Measurements from ENCODE around the gene ATG101.

ATG101 gene

GRCh38 chr12:52056801-52057637, 12.8 kb upstream of the ATG101 start:
- in situ Hi-C loops (cut with MboI; ENCODE audit: low sequenced_read_pairs) = no loop called here

GRCh38 chr12:52057638-52058576, 11.9 kb upstream of the ATG101 start:
- in situ Hi-C loops (cut with MboI; ENCODE audit: low sequenced_read_pairs) = no loop called here

- in situ Hi-C loops (cut with MboI; ENCODE audit: low sequenced_read_pairs) = no loop called here
These were observed 11.0 kb upstream of the ATG101 start for GRCh38 chr12:52058631-52059361.

- in situ Hi-C loops (cut with MboI; ENCODE audit: low sequenced_read_pairs) = no loop called here
These were observed 9.9 kb upstream of the ATG101 start for GRCh38 chr12:52059582-52060497.

GRCh38 chr12:52060498-52061177, 9.1 kb upstream of the ATG101 start:
- in situ Hi-C loops (cut with MboI; ENCODE audit: low sequenced_read_pairs) = no loop called here

- in situ Hi-C loops (cut with MboI; ENCODE audit: low sequenced_read_pairs) = no loop called here
These were observed 8.2 kb upstream of the ATG101 start for GRCh38 chr12:52061470-52062166.

- in situ Hi-C loops (cut with MboI; ENCODE audit: low sequenced_read_pairs) = no loop called here
These were observed 7.4 kb upstream of the ATG101 start for GRCh38 chr12:52062167-52063081.

GRCh38 chr12:52063082-52063924, 6.5 kb upstream of the ATG101 start:
- in situ Hi-C loops (cut with MboI; ENCODE audit: low sequenced_read_pairs) = no loop called here

GRCh38 chr12:52063981-52064649, 5.7 kb upstream of the ATG101 start:
- in situ Hi-C loops (cut with MboI; ENCODE audit: low sequenced_read_pairs) = no loop called here

- in situ Hi-C loops (cut with MboI; ENCODE audit: low sequenced_read_pairs) = no loop called here
These were observed 3.3 kb upstream of the ATG101 start for GRCh38 chr12:52066346-52067080.

- in situ Hi-C loops (cut with MboI; ENCODE audit: low sequenced_read_pairs) = no loop called here
These were observed 2.8 kb upstream of the ATG101 start for GRCh38 chr12:52067081-52067374.

- in situ Hi-C loops (cut with MboI; ENCODE audit: low sequenced_read_pairs) = no loop called here
These were observed 577 bp downstream of the ATG101 start for GRCh38 chr12:52070185-52070925.

GRCh38 chr12:52073531-52074381, 4.0 kb downstream of the ATG101 start:
- in situ Hi-C loops (cut with MboI; ENCODE audit: low sequenced_read_pairs) = no loop called here

GRCh38 chr12:52074971-52075724, 5.4 kb downstream of the ATG101 start:
- in situ Hi-C loops (cut with MboI; ENCODE audit: low sequenced_read_pairs) = no loop called here

Measured in HL-60/S4 (cell line).